ENCODE results near the gene OTOG. TPM values are rescaled to one million over a fixed set of nuclear protein-coding genes. Genes with fewer than 3 reads are reported as not detected.

OTOG gene
- total RNA-seq, 1 donor from 2014 or later: not detected

GRCh38 chr11:17563231-17563646 lies 16.2 kb downstream of the OTOG start:
- no peak for DNase-seq (ENCODE audit: extremely low spot score in 2 of 2)

GRCh38 chr11:17563961-17564686 lies 17.1 kb downstream of the OTOG start:
- DNase-seq (ENCODE audit: extremely low spot score in 2 of 2): no peak
- no peak overlapping the region for H3K4me3 ChIP-seq
- no peaks in the 10 kb centered on the region for H3K27me3 ChIP-seq
- intact Hi-C loops (cut with DNase I): no loop called here
- no peaks in the 10 kb centered on the region for H3K36me3 ChIP-seq
- TF ChIP-seq POLR2AphosphoS5 (IDR thresholded peaks at IDR 0.05; ENCODE audit: insufficient read depth in 1 of 2, low read depth in 1 of 2): no peak
- no peak for TF ChIP-seq POLR2A (IDR thresholded peaks at IDR 0.05)
- TF ChIP-seq CTCF (IDR thresholded peaks at IDR 0.05): no peak
- no peak overlapping the region for H3K27ac ChIP-seq
- H3K9me3 ChIP-seq: no peaks in the 10 kb centered on the region
- H3K4me1 ChIP-seq: no peaks in the 10 kb centered on the region

More at GRCh38 chr11:17563231-17563646, 16.2 kb downstream of the OTOG start:
- H3K4me3 ChIP-seq: no peak overlapping the region
- no peaks in the 10 kb centered on the region for H3K27me3 ChIP-seq
- H3K36me3 ChIP-seq: no peaks in the 10 kb centered on the region
- no peaks in the 10 kb centered on the region for H3K9me3 ChIP-seq
- H3K4me1 ChIP-seq: no peaks in the 10 kb centered on the region
- H3K27ac ChIP-seq: no peak overlapping the region
- TF ChIP-seq CTCF (IDR thresholded peaks at IDR 0.05): no peak
- TF ChIP-seq POLR2AphosphoS5 (IDR thresholded peaks at IDR 0.05; ENCODE audit: insufficient read depth in 1 of 2, low read depth in 1 of 2): no peak
- TF ChIP-seq POLR2A (IDR thresholded peaks at IDR 0.05): no peak
- intact Hi-C loops (cut with DNase I): no loop called here

GRCh38 chr11:17564687-17565042 lies 17.6 kb downstream of the OTOG start:
- Histone ChIP-seq H3K36me3 (no peaks in the 10 kb centered on the region), H3K27me3 (no peaks in the 10 kb centered on the region), H3K4me3 (no peak overlapping the region), H3K27ac (no peak overlapping the region), H3K4me1 (no peaks in the 10 kb centered on the region), H3K9me3 (no peaks in the 10 kb centered on the region)
- intact Hi-C loops (cut with DNase I): no loop called here
- TF ChIP-seq CTCF (IDR thresholded peaks at IDR 0.05): no peak
- TF ChIP-seq POLR2AphosphoS5 (IDR thresholded peaks at IDR 0.05; ENCODE audit: insufficient read depth in 1 of 2, low read depth in 1 of 2): no peak
- TF ChIP-seq POLR2A (IDR thresholded peaks at IDR 0.05): no peak
- no peak for DNase-seq (ENCODE audit: extremely low spot score in 2 of 2)

GRCh38 chr11:17568944-17569343 lies 21.9 kb downstream of the OTOG start:
- intact Hi-C loops (cut with DNase I): no loop called here
- DNase-seq (ENCODE audit: extremely low spot score in 2 of 2): peak in 1 of 2 donors; percentile 37

More at GRCh38 chr11:17568944-17569343, 21.9 kb downstream of the OTOG start:
- H3K4me1 ChIP-seq: no peaks in the 10 kb centered on the region
- no peaks in the 10 kb centered on the region for H3K27me3 ChIP-seq
- H3K9me3 ChIP-seq: no peaks in the 10 kb centered on the region
- H3K27ac ChIP-seq: no peak overlapping the region
- H3K36me3 ChIP-seq: no peaks in the 10 kb centered on the region
- TF ChIP-seq CTCF (IDR thresholded peaks at IDR 0.05) (no peak), POLR2AphosphoS5 (IDR thresholded peaks at IDR 0.05; ENCODE audit: insufficient read depth in 1 of 2, low read depth in 1 of 2) (no peak), POLR2A (IDR thresholded peaks at IDR 0.05) (no peak)
- H3K4me3 ChIP-seq: no peak overlapping the region

All from vagina (tissue), 2 donors.